NCI-H1105 (cell line): ENCODE results near the gene TFPI2.
A peak's percentile ranks its signal among the peaks of the same experiment; 100 is the strongest.

Source experiments
- DNase-seq: peaks from one replicate; lab custom pipeline; 2025; lab: John Stamatoyannopoulos, UW

The TFPI2 gene

DNA sequence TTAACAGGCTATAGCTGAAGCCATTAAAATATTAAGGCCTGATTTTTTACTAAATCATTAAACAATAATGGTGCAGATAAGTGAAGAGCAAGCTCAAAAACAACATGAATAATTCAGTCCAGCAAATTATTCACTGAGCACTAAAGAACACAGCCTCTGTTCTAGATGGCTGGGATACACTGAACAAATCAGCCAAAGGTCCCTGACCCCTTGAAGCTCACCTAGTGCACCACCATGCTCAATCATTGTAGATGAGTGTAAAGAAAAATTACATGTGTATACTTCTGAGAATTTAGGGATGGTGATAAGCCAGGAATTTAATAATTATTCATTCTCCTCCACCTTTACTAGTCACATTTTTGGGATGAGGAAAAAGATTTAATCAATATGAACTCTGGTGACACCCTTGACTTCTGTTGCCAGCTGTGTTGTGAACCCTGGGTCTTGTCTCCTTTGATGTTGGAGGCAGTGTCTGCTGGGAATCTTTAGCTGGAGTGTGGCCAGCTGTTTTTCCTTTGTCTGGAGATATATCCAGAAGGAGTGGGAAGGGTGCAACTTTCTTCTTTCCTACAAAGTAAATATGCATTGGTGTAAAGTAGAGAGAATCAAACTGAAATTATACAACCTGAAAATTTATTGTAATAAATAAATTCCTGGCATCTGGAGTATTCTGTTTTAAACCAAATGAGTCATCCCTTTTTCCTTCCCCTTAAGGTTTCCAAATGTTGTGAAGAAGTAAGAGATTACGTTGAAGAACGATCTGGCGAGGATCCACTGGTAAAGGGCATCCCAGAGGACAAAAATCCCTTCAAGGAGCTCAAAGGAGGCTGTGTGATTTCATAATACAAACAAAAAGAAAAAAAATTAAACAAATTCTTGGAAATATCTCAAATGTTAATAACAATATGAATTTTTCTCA lies 19.8 kb upstream of the TFPI2 start:
- DNase-seq, result no peak

DNA sequence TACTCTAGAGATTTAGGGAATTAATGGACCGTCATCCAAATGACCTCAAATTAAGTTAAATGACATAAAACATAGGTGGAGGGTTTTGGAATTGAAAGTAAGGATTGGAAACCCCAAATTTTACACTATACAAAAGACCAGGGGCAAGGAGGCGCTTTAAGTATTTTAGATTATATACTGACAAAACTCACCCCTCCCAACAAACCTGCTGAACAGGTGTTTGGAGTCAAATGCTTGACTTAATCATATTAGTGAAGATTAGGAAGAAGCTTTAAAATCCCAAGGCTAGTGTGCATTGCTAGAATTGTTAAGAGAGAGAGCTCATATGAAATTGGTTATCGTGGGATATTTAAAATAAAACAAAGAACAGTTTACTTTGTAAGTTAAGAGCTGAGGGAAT lies 15.7 kb upstream of the TFPI2 start, which contains the start of gene GNGT1:
GNGT1 (plus strand) TSS at position 301 of the 400 bp plus-strand sequence. CDS start 180 bp downstream, outside the sequence.
- no peak for DNase-seq

DNA sequence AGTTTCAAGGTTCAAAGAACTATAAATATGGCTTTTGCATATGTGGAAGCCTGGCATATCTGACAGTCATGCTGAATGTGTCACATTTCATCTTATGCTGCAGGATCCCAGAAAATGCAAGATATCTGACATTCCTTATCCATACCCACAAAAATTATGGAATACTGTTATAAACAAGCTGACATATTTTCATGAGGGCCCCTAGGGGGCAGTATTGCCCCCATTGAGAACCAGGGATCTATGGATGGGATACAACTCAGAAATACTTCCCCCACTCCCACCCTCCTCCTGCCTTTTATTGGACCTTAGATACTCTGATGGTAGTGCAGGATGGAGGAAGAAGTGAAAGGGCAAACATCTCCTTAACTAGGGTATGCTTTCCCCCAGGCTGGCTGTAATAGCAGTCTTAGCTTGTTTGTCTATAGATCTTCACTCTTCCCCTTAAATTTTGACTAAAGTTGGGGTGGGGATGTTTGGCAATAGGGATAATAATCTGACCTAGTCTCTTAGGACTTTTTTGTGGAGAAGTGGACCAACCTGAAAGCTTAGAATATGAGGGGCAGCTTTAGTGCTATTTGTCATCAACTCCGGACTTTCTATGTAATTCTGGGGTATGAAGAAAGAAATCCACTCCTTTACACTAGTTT lies 12.3 kb upstream of the TFPI2 start:
- peak; percentile 23 for DNase-seq

DNA sequence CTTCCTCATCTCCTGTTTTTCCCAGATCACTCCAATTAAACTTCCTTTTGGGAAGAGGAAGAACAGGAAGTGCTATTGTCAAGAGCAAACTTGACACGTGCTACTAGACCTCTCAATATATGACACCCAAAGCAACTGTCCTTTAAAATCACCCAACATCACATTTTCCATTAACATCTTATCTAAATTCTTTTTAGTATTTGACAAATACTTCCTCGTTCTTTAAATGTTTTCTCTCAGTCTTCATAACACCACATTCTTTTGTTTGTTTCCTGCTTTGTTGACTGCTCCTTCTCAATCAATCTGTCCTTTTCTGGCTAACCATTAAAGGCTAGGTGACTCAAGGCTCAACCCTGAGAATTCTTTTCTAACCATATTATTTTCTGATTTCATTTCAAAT lies 7.1 kb upstream of the TFPI2 start:
- no peak for DNase-seq

DNA sequence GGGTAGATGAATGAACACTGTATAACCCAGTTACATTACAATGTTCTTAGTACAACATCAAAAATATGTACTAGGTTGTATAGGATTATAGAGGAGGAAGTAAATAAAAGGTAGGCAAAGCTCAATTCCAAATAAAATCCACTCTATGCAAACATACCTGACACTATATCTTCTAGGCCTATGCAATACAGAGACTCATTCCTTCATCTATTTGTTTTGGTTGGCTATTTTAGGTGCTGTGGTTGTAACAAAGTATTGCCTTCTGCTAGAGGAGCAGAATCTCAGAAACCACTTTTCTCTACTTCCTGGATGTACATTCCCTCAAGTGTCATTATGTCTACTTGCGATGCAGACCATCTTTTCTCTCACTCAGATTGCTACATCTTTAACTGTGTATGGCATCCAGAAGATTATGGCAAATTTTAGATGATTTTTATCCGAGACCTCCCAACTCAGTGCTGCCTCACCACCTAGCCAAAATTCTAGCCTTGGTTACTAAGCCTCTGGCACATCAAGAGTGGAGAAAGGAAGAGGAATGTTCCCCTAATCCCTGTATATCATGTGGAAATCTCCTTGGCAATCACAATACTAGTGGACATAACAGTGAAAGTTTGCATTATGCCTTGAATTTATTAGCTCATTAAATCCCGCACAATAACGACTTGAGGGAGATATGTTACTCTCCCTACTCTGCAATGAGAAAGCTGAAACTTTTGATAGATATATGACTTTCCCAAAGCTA lies 5.5 kb upstream of the TFPI2 start:
- no peak for DNase-seq

DNA sequence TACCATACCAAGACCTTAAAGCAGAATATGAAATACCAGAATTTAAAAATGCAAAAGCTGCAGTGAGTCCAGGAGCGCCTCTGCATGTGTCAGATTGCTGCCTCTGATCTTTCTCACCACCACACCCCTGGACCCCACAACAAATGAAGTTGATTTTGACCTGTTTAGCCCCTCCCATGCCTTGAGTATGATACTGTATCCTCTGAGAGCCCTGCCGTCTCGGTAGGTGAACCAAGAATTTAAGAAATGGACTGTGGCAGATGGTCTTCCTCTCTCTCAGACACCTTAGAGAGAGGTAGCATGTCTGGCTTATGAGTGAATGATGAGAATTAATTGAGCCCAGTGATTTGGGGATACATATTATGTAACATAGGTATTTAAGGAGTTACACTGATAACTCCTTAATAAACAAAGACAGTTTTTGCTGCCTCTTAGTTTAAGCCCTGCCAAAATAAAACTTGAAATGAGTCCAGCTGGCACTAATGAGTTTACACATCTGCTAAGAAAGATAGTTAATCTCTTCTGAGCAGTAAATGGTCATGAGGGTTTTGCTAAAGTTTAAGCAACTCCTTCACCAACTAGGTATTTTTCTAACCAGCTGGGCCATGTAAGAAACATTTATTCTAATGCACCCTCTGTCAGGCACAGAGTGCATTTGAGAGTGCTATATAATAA lies 4.5 kb upstream of the TFPI2 start:
- DNase-seq, result no peak

DNA sequence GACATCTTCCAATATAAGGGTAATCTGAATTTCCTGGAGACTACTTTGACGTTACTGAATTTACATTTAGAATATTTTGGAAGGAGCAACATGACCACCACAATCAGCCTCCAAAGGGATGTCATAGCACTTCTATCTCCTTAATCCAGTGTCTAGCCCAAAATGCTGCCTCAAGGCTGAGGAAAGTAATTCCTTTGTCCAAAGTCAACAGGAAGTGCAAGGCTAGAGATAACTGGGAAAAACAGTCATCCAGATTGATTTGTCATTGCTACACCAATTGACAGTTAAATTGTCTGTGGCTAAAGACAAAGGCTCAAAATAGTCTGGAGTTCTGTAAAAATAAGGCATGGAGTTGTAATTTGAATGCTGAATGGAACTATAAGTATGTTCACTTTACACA lies 3.9 kb upstream of the TFPI2 start:
- no peak for DNase-seq

DNA sequence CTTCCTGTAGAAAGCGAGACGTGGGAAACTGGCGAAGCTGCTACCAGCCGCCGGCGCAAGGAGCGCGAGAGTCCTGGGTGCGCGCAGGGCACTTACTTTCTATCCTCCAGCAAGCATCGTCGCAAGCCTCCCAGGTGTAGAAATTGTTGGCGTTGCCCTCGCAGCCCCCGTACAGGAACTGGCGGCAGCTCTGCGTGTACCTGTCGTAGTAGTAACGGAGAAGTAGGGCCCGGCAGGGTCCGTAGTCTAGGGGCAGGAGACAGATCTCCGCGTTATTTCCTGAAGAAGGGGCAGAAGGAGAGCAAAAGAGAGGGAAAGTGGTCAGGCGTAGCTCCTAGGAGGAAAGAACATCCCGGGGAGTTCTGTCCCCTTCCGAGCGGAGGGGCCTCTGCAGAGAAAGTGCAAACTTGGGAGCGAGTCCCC lies 501 bp downstream of the TFPI2 start:
- peak; percentile 33 for DNase-seq

DNA sequence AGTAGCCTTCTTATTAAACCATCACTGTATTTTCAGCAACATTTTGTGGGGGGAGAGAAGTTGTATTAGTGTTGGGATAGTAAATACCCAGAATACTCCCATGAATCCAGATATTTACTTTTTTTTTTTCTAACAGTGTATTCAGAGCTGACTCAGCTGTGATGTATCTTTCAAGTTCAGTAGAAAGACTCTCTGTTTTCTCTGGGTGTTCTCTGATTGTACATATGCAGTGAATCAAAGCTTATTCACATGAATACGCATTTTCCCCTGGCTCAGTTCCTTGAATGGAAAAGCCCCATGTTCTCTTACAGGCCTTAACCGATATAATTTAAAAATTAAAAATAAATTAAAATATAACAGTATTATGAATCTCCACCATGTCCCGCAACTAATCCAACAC lies 1.3 kb downstream of the TFPI2 start:
- DNase-seq, result no peak

DNA sequence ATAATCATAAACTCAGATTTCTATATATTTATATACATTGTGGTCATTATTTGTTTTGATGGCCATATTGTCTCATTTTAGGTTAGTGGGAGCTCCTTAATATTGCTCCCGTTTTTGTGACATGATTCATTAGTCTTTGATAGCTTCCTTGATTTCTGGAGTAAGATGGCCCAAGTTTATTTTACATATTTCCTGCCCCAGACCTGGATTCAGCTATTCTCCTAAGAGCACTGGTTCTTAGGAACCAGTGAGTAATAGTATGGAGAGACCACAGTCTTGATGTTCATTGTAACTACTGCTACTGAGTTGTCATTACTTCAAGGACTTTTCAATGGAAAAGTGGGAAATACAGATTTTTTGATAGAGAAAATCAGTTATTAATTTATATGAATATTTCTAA lies 6.0 kb downstream of the TFPI2 start:
- no peak for DNase-seq

DNA sequence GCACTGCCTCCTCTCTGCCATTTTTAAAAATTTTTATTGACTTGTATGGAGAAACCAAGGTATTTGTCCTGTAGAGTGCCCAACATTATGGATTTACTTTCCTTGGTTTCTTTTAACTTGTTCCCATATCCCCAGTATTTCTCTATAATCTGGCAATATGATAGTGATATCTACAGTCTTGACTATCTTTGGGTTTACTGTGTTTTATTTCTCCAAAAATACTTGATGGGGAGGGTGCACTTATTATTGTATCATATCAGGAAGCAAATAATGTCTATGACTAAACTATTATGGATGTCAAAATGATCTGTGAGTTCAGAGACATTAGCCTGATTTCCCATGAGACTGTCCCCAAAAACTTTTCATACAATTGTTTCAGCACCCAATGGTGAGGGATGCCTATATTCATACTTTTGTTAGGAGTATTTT lies 6.6 kb downstream of the TFPI2 start:
- no peak for DNase-seq

DNA sequence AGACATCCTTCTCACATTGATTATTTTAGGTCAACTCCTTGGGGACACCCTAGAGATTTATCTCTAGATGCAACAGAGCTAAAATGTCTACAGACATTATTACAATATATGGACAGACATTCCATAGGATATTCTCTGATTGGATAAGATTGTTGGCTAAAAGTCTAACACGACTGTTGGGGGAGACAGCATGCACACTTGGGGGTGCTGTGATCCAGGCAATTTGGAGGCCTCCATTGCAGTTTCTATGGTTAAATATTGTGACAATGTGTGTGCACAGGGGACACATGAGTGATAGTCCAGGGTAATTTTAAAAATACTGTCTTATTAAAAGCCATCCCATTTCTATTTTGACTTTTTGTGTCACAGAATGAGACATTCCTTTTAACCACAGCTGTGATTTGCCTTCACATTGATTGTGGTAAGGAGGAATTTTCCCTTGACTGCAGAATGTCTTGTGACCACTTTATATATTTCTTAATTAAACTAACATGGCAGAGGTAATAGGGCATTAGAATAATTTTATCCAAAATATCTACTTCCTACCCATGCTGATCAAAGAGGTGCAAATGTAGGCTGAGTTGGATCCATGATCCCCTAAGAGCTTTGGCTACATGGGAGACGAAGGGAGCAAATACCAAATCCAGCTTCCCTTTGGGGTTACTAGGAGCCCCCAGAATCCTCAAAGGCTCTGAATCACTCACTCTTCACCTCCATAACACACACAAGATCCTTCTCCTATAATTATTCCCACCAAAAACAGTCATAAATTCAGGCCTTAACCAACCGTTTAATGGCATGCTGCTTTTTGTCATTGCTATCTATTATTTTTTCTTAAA lies 7.3 kb downstream of the TFPI2 start:
- no peak for DNase-seq

DNA sequence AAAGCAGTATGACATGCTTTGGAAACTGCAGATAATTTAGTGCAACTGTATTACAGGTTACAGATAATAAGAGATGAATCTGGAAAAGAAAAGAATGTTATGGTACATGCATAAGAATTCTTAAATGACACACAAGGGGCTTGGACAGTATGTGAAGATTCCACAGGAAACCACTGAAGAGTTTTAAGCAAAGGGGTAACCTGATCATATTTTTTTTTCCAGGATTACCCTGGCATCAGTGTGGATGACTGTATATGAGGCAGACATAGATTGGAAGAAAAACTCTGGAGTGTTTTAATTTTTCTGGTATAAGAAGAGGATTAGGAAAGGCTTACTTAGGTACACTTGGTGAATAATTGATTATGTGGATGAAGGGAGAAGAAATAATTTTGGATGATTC lies 8.1 kb downstream of the TFPI2 start:
- no peak for DNase-seq

DNA sequence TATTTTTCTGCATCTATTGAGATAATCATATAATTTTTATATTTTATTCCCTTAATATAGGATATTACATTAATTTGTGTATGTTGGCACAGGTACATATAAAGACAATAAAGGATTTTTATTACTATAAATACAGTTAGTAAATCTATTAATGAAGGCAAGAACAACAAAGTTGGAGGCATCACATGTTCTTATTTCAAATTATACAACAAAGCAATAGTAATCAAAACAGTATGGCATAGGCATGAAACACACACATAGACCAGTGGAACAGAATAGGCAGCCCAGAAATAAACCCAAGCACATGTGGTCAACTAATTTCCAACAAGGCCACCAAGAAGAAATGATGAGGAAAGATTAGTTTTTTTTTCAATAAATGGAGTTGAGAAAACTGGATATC lies 11.2 kb downstream of the TFPI2 start:
- no peak for DNase-seq

DNA sequence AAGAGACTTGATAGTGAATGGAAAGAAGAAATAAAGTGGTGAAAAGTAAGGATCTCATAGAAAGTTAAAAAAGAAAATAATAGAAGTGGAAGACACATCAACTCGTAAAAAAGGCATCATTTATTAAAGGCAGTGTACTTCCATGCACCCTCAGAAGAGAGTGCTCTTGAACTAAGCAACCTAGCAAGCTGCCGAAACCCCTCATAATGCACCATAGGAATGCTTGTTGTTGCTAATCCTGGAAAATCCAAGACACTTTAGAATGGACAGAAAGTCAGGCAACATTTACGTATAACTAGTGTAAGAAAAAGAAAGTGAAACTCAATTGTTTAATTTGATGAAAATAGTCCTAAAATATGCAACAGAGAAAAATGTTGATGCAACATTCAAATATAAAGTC lies 12.8 kb downstream of the TFPI2 start:
- no peak for DNase-seq

DNA sequence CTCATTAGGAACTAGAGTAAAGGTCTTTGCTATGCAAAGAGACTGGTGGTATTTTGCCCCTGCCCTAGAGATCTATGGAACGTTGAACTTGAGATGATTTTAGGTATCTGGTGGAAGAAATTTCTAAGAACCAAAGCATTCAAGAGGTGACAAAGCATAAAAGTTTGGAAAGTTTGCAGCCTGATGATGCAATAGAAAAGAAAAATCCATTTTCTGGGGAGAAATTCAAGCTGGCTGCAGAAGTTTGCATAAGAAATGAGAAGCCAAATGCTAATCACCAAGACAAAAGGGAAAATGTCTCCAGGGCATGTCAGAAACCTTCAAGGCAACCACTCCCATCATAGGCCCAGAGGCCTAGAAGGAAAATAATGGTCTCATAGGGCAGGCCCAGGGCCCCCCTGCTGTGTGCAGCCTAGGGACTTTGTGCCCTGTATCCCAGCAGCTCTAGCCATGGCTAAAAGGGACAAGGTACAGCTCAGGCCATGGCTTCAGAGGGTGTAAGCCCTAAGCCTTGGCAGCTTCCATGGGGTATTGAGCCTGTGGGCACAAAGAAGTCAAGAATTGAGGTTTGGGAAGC lies 16.5 kb downstream of the TFPI2 start:
- no peak for DNase-seq

DNA sequence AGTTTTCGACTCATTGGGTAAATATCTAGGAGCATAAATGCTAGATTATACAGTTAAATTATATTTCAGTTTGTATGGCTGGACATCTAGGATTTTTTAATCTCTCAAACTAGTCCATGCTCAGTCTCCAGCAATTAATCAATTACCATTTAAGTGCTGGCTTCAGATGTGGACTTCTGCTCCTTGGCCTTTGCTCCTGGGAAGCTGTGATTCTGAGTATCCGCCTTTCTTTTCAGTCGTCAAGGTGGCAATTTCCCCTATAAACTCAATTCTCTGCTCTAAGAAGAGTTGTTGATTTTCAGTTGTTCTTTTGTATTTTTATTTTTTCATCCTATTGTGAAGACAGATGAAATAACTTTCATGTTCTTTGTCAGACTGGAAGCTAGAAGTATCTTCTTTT lies 23.7 kb downstream of the TFPI2 start:
- no peak for DNase-seq

DNA sequence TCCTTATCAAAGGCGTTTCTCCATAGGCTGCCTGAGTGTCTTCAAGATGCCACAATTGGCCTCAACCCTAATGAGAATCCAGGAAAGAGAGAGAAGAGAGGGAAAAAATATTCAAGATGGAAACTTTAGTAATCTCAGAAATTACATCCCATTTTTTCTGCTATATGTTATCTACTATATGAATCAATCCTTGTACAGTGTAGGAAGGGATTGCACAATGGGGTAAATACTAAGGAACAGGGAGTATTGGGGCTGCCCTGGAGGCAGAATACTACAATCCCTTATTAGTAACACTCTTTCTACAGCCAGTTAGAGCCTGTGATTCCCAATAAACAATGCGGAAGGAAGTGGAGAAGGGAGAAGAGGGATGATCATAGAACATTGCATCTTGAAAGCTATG lies 27.9 kb downstream of the TFPI2 start:
- no peak for DNase-seq

DNA sequence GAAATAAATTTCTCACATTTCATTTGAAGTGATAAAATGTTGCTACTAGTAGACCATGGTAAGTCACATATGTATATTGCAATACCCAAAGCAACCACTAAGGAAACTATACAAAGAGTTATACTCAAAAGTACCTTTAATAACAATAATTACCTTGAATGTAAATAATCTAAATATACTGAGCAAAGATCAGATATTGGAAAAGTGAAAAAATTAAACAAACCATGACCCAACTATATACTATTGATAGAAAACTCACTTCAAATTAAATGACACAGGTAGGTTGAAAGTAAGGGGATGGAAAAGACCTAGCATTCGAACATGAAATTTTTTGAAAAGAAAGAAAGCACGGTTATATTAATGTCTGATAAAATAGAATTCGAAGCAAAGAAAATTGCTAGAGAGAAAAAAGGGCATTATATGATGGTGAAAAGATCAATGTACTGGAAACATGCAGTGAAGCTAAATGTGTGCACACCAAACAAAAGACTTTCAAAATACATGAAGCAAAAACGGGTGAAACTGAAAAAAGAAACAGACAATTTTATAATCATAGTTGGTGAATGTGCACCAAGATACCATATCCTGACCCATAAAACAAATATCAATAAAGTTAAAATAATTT lies 29.1 kb downstream of the TFPI2 start:
- no peak for DNase-seq

DNA sequence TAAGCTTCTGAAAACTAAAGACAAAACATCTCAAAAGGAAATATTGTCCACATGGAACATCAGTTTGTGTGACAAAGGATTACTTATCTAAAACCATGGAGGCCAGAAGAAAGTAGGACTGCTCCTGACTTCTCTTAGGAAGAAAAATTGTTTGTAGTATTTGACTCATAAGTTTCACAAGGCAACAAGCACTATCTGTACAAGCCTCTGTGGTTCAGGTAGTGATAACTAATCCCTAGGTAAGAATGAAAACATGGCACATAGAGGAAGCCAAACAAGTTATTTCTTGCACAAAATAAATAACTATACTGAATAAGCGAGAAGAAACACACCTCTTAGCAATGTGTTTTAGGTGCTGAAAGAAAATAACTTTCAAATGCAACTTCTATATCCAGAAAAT lies 30.3 kb downstream of the TFPI2 start:
- no peak for DNase-seq
